Medulla oblongata (tissue), 1 donor: ENCODE data around the gene RUFY3.

Experiments
- DNase-seq: peaks from one replicate; pipeline ENCODE4 v3.0.0-alpha.2; 2015; ENCODE audit errors: extremely low spot score

RUFY3 gene

GRCh38 chr4:70841951-70842350 is 120.2 kb downstream of the RUFY3 start:
- DNase-seq = no peak

- no peak for DNase-seq
Measured at GRCh38 chr4:70842761-70843435, 121.1 kb downstream of the RUFY3 start.

- DNase-seq = no peak
Measured at GRCh38 chr4:70844180-70844579, 122.4 kb downstream of the RUFY3 start.

GRCh38 chr4:70849291-70849690 is 127.5 kb downstream of the RUFY3 start:
- DNase-seq = peak; percentile 37

GRCh38 chr4:70855464-70855863 is 133.7 kb downstream of the RUFY3 start:
- DNase-seq = no peak
